Neural progenitor cell (in vitro differentiated cells): ENCODE data around the gene IVNS1ABP. TPM values are rescaled to one million over a fixed set of nuclear protein-coding genes. Genes with fewer than 3 reads are reported as not detected.

Experiments used
- DNase-seq: peaks from one replicate; pipeline ENCODE4 v3.0.0-alpha.2; 2016; ENCODE audit warnings: low spot score
- H2AFZ ChIP-seq: fragments of 200-600 bp; sonication (generic); replicated peaks from 2 replicates; pipeline ENCODE4 v1.6.1; 2016; ENCODE audit warnings: antibody characterized with exemption
- H3F3A ChIP-seq: fragments of 200-600 bp; sonication (generic); 2 replicates; pipeline ENCODE4 v1.6.1; 2016; ENCODE audit warnings: antibody characterized with exemption, low read depth
- H3K27ac ChIP-seq: fragments of 200-600 bp; sonication (generic); 2 replicates; pipeline ENCODE4 v1.5.1; 2016; ENCODE audit warnings: mild to moderate bottlenecking
- H3K27me3 ChIP-seq: fragments of 200-600 bp; sonication (generic); 2 replicates; pipeline ENCODE4 v1.6.1; 2016; ENCODE audit warnings: mild to moderate bottlenecking, moderate library complexity
- H3K36me3 ChIP-seq: fragments of 200-600 bp; sonication (generic); 2 replicates; pipeline ENCODE4 v1.5.1; 2016
- H3K4me1 ChIP-seq: fragments of 200-600 bp; sonication (generic); 2 replicates; pipeline ENCODE4 v1.6.1; 2016; ENCODE audit warnings: mixed run types
- H3K4me2 ChIP-seq: fragments of 200-600 bp; sonication (generic); 2 replicates; pipeline ENCODE4 v1.6.1; 2016
- H3K4me3 ChIP-seq: fragments of 200-600 bp; sonication (generic); 2 replicates; pipeline ENCODE4 v1.5.1; 2016
- H3K79me2 ChIP-seq: fragments of 200-600 bp; sonication (generic); 2 replicates; pipeline ENCODE4 v1.6.1; 2016; ENCODE audit warnings: low read depth
- H3K9ac ChIP-seq: fragments of 200-600 bp; sonication (generic); 2 replicates; pipeline ENCODE4 v1.6.1; 2016
- H3K9me3 ChIP-seq: fragments of 200-600 bp; sonication (generic); 2 replicates; pipeline ENCODE4 v1.5.1; 2016; ENCODE audit warnings: low read depth
- H4K20me1 ChIP-seq: fragments of 200-600 bp; sonication (generic); 2 replicates; pipeline ENCODE4 v1.6.1; 2016; ENCODE audit warnings: low read depth
- H3K27ac Mint-ChIP-seq: 3 replicates; pipeline ENCODE4 v1.8.0; 2021; ENCODE audit warnings: mixed read lengths
- H3K27me3 Mint-ChIP-seq: 2 replicates; pipeline ENCODE4 v1.8.0; 2022; ENCODE audit warnings: low read depth, mild to moderate bottlenecking, inconsistent platforms, moderate library complexity, mixed read lengths; ENCODE audit not compliant: insufficient read depth
- H3K36me3 Mint-ChIP-seq: 3 replicates; pipeline ENCODE4 v1.8.0; 2021; ENCODE audit warnings: mixed read lengths
- H3K4me1 Mint-ChIP-seq: 3 replicates; pipeline ENCODE4 v1.8.0; 2021; ENCODE audit warnings: mixed read lengths
- H3K4me3 Mint-ChIP-seq: 3 replicates; pipeline ENCODE4 v1.8.0; 2021; ENCODE audit warnings: mild to moderate bottlenecking, moderate library complexity, mixed read lengths
- H3K9me3 Mint-ChIP-seq: 3 replicates; pipeline ENCODE4 v1.8.0; 2020; ENCODE audit warnings: mixed read lengths
- EZH2 ChIP-seq: fragments of 200-600 bp; sonication (generic); IDR thresholded peaks from 2 replicates; pipeline ENCODE4 v1.6.1; 2017; ENCODE audit warnings: antibody characterized with exemption, mild to moderate bottlenecking, moderate library complexity
- EZH2phosphoT487 ChIP-seq: fragments of 200-600 bp; sonication (generic); IDR thresholded peaks from 2 replicates; pipeline ENCODE4 v1.6.1; 2017; ENCODE audit warnings: antibody characterized with exemption
- total RNA-seq: library from RNA; depleted of rRNA; stranded (reverse); fragments of >200 nt; gene quantifications from 2 replicates; pipeline ENCODE4 v1.2.3, GENCODE V29; 2015; ENCODE audit warnings: low replicate concordance
- TF ChIP-seq, protein P1 (sequence below): fragments of 200-600 bp; sonication (generic); IDR thresholded peaks from 2 replicates; pipeline ENCODE4 v1.5.1; 2017; ENCODE audit warnings: antibody characterized with exemption, mild to moderate bottlenecking

IVNS1ABP gene
- total RNA-seq, 1 donor from 2014 or later, result 193 TPM

DNA sequence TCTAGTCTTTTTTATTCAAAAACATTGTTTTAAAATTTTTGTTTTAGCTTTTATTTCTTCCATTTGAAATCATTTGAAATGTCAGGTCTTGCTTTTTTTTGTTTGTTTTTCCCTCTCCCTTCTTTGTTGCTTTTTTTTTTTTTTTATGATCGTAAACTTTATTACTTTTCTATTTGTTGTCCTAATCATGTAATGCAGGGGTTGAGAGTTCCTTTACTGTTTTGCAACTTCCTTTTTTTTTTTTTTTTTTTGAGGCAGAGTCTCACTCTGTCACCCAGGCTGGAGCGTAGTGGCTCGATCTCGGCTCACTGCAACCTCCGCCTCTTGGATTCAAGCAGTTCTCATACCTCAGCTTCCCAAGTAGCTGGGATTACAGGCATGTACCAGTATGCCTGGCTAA is 24.8 kb downstream of the IVNS1ABP start:
- H3K4me1 Mint-ChIP-seq, result no peaks in the 10 kb centered on the region
- H2AFZ ChIP-seq, result no peak overlapping the region
- H3K4me1 ChIP-seq, result no peaks in the 10 kb centered on the region
- TF ChIP-seq, protein P1, sequence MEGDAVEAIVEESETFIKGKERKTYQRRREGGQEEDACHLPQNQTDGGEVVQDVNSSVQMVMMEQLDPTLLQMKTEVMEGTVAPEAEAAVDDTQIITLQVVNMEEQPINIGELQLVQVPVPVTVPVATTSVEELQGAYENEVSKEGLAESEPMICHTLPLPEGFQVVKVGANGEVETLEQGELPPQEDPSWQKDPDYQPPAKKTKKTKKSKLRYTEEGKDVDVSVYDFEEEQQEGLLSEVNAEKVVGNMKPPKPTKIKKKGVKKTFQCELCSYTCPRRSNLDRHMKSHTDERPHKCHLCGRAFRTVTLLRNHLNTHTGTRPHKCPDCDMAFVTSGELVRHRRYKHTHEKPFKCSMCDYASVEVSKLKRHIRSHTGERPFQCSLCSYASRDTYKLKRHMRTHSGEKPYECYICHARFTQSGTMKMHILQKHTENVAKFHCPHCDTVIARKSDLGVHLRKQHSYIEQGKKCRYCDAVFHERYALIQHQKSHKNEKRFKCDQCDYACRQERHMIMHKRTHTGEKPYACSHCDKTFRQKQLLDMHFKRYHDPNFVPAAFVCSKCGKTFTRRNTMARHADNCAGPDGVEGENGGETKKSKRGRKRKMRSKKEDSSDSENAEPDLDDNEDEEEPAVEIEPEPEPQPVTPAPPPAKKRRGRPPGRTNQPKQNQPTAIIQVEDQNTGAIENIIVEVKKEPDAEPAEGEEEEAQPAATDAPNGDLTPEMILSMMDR, result no peak
- TF ChIP-seq EZH2phosphoT487, result no peak
- no peak for TF ChIP-seq EZH2
- H3F3A ChIP-seq, result peaks cover 31% of the 10 kb centered on the region
- no peak overlapping the region for H3K4me2 ChIP-seq
- DNase-seq, result no peak
- H3K27me3 ChIP-seq, result no peaks in the 10 kb centered on the region
- H4K20me1 ChIP-seq, result peaks cover 3% of the 10 kb centered on the region
- H3K4me3 Mint-ChIP-seq, result no peak overlapping the region
- H3K36me3 ChIP-seq, result peaks cover 10% of the 10 kb centered on the region
- H3K36me3 Mint-ChIP-seq, result peaks cover 21% of the 10 kb centered on the region
- no peak overlapping the region for H3K27ac ChIP-seq
- no peak overlapping the region for H3K27ac Mint-ChIP-seq
- peaks cover 3% of the 10 kb centered on the region for H3K9me3 Mint-ChIP-seq
- H3K4me3 ChIP-seq, result no peak overlapping the region
- H3K9me3 ChIP-seq, result no peaks in the 10 kb centered on the region
- no peak overlapping the region for H3K9ac ChIP-seq
- no peaks in the 10 kb centered on the region for H3K79me2 ChIP-seq
- peaks cover 2% of the 10 kb centered on the region for H3K27me3 Mint-ChIP-seq

DNA sequence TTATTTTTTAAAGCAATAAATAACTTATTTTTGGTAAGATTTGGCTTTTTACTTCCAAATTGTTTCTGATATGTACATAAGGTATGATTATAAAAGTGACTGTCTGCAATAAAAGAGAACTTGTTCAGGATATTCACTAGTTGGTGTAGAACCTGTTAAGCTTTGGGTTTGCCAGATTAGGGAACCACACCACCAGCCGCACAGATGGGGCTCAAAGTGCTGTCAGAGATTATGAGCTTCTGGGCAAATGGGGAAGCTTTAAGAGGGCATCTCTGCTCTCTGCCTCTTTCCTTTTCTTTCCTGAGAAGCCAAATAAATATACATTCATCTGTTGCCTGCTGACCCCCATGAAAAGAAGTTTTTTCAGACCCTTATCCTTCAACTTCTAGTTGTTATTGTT is 25.4 kb downstream of the IVNS1ABP start:
- H3K27ac Mint-ChIP-seq, result no peak overlapping the region
- no peak overlapping the region for H2AFZ ChIP-seq
- no peaks in the 10 kb centered on the region for H3K4me1 Mint-ChIP-seq
- no peaks in the 10 kb centered on the region for H3K4me1 ChIP-seq
- no peak overlapping the region for H3K4me3 ChIP-seq
- no peak overlapping the region for H3K9ac ChIP-seq
- no peaks in the 10 kb centered on the region for H3K27me3 ChIP-seq
- no peaks in the 10 kb centered on the region for H3K9me3 ChIP-seq
- H3F3A ChIP-seq, result peaks cover 30% of the 10 kb centered on the region
- TF ChIP-seq EZH2phosphoT487 (no peak), EZH2 (no peak)
- TF ChIP-seq, protein P1, result no peak
- no peak for DNase-seq
- H3K4me2 ChIP-seq, result no peak overlapping the region
- no peaks in the 10 kb centered on the region for H3K79me2 ChIP-seq
- H3K27ac ChIP-seq, result no peak overlapping the region
- H3K36me3 Mint-ChIP-seq, result peaks cover 18% of the 10 kb centered on the region
- peaks cover 3% of the 10 kb centered on the region for H3K9me3 Mint-ChIP-seq
- H3K4me3 Mint-ChIP-seq, result no peak overlapping the region
- H4K20me1 ChIP-seq, result peaks cover 3% of the 10 kb centered on the region
- peaks cover 2% of the 10 kb centered on the region for H3K27me3 Mint-ChIP-seq
- peaks cover 4% of the 10 kb centered on the region for H3K36me3 ChIP-seq

DNA sequence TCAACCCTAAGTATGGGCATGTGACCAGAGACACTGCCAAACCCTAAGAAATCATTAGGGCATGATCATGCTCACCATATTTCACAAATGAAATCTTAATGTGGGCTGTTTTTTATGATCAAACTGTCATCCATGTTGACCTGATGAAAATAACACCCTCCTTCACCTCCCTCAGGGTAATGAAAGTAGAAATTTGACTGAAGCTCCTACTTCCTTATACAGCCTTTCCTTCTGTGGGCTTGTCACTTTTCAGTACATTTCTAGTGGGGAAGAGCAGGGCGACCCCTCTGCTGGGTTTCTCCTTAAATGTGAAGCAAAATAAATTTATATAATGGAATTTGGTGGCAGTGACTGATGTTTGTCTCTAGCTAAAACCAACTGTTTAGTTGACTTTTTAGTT is 25.9 kb downstream of the IVNS1ABP start:
- Histone ChIP-seq H3K9me3 (no peaks in the 10 kb centered on the region), H3K27me3 (no peaks in the 10 kb centered on the region), H3K4me3 (no peak overlapping the region), H3K79me2 (no peaks in the 10 kb centered on the region), H3K9ac (no peak overlapping the region), H2AFZ (no peak overlapping the region), H3F3A (peaks cover 30% of the 10 kb centered on the region), H3K4me1 (no peaks in the 10 kb centered on the region), H3K36me3 (no peaks in the 10 kb centered on the region), H3K27ac (no peak overlapping the region), H3K4me2 (no peak overlapping the region), H4K20me1 (peaks cover 3% of the 10 kb centered on the region)
- peaks cover 16% of the 10 kb centered on the region for H3K36me3 Mint-ChIP-seq
- no peak overlapping the region for H3K27ac Mint-ChIP-seq
- H3K4me1 Mint-ChIP-seq, result no peaks in the 10 kb centered on the region
- no peak for DNase-seq
- H3K27me3 Mint-ChIP-seq, result peaks cover 2% of the 10 kb centered on the region
- TF ChIP-seq EZH2phosphoT487 (no peak), EZH2 (no peak)
- TF ChIP-seq, protein P1, result no peak
- peaks cover 6% of the 10 kb centered on the region for H3K9me3 Mint-ChIP-seq
- H3K4me3 Mint-ChIP-seq, result no peak overlapping the region
